NCI-H187 (cell line): ENCODE measurements around the gene ZNF653.

Source experiments
- DNase-seq, 2 experiments: peaks; one replicate each; lab custom pipeline; 2025; lab: John Stamatoyannopoulos, UW

ZNF653 gene

GRCh38 chr19:11505504-11506100 is at the start of gene ZNF653:
TSS of gene ZNF653 (minus strand) at chr19:11505839. CDS start at chr19:11505786, 53 bp downstream.
- DNase-seq: peak; percentile 70 to 71

DNA sequence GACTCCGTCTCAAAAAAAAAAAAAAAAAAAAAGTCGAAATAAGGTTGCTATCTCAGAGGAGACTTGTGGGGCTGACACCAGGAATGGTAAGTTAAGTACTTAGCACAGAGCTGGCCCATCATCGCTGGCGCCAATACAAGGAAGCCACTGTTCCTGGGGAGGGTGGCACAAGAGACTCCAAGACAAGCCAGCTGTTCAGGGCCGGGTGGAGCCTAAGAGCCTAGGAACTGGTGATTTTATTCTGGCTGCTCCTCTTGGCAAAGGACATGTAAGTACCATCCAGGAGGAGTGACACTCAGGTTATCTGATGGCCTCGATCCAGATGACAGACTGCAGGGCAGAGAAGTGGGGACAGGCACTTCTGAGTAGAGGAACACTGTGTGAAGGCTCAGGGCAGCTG is 49.6 kb upstream of the ZNF653 start:
- no peak for DNase-seq

GRCh38 chr19:11554160-11554559 is 48.5 kb upstream of the ZNF653 start:
- no peak for DNase-seq

DNA sequence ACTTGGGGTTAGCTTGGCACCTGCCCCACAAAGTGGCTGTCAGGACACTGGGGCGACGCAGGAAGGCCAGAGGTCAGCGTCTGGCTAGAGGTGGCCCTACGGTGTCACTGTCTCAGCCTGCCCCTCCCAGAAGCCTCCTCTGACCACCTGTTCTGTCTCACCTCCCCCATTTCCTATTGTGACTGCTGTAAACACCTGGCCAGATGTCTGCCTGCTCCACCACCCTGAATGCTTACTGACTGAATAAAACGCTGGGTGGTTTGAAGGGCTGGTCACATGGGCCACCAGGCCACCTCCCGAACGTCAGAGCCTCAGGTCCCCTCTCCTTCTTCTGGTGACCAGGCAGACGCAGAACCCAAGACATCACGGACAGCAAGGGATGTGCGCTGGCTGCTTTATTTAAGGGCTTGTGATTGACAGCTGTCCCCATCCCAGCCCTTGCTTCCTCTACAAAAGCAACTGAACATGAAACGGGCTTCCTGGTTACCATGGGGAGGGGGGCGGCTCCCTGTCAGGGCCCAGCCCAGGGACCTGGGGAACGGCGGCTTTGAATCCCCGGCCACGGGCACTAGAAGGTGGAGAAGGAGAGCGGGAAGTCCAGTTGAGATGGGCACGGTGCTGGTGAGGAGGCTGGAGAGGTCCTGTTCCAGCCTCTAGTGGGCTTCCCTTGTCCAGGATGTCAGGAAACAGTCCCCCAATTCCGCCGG is 47.2 kb upstream of the ZNF653 start:
- DNase-seq: no peak

GRCh38 chr19:11551603-11552235 is 46.1 kb upstream of the ZNF653 start:
- DNase-seq: no peak

- no peak for DNase-seq
These were observed 44.6 kb upstream of the ZNF653 start for GRCh38 chr19:11550265-11550664.

DNA sequence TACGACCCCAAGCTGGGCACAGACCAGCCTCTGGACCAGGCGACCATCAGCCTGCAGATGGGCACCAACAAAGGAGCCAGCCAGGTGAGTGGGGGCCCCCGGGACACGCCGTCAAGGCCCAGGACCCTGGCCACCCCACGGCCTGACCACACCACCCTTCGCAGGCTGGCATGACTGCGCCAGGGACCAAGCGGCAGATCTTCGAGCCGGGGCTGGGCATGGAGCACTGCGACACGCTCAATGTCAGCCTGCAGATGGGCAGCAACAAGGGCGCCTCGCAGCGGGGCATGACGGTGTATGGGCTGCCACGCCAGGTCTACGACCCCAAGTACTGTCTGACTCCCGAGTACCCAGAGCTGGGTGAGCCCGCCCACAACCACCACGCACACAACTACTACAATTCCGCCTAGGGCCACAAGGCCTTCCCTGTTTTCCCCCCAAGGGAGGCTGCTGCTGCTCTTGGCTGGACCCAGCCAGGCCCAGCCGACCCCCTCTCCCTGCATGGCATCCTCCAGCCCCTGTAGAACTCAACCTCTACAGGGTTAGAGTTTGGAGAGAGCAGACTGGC is 43.8 kb upstream of the ZNF653 start:
- no peak for DNase-seq

DNA sequence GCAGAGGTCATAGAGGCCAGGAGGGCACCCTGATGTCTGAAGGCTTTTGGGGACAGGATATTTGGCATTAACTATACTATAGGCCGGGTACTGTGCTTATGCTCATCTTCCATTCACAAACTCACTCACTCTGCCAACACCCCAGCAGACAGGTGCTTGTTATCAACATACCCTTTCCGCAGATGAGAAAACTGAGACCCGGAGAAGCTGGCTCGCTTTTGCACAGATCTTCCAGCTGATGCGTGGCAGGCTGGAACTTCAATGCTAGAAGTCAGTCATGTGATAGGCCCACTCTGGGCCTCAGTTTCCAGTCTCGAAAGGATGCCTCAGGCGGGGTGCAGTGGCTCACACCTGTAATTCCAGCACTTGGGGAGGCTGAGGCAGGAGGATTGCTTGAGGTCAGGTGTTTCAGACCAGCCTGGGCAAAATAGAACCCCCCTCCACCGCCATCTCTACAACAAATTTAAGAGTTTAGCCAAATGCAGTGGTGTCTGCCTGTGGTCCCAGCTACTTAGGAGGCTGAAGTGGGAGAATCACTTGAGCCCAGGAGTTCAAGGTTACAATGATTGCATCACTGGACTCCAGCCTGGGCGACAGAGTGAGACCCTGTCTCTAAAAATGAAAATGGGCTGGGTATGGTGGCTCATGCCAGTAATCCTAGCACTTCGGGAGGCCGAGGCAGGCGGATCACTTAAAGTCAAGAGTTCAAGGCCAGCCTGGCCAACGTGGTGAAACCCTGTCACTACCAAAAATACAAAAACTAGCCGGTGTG is 42.5 kb upstream of the ZNF653 start:
- no peak for DNase-seq

DNA sequence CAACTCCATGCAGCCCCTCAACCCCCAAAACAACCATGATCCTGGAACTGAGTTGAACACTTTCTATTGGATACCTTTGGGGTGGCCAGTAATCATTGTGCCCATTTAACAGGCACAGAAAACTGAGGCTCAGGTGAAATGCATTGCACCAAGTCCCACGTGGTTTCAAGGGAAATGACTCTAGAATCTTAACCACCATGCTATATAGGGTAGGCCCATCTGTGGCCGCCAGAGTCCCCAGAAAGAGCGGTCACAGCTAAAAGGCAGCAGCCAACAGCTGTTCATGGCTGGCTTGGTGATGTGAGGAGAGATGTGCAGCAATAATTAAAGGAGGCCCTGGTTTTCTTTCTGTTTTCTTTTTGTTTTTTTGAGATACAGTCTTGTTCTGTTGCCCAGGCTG is 35.6 kb upstream of the ZNF653 start:
- no peak for DNase-seq

DNA sequence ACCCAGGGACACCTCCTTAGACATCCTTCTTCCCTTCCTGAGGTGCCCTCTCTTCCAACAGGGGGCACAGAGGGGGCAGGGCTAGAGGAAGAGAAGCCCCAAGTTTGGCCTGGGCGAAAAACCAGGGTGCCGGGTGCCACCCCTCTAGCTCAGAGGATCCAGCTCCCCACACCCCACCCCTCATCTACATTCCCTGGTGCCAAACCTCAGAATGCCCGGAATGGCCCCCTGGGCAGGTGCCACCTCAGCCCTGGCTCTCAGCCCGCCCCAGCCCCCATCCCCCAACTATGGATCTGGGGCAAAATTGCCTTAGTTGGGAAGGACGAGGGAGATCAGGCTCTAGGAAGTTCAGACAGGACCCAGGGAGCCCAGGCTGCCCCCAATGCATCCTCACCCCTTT is 35.0 kb upstream of the ZNF653 start:
- DNase-seq: no peak

DNA sequence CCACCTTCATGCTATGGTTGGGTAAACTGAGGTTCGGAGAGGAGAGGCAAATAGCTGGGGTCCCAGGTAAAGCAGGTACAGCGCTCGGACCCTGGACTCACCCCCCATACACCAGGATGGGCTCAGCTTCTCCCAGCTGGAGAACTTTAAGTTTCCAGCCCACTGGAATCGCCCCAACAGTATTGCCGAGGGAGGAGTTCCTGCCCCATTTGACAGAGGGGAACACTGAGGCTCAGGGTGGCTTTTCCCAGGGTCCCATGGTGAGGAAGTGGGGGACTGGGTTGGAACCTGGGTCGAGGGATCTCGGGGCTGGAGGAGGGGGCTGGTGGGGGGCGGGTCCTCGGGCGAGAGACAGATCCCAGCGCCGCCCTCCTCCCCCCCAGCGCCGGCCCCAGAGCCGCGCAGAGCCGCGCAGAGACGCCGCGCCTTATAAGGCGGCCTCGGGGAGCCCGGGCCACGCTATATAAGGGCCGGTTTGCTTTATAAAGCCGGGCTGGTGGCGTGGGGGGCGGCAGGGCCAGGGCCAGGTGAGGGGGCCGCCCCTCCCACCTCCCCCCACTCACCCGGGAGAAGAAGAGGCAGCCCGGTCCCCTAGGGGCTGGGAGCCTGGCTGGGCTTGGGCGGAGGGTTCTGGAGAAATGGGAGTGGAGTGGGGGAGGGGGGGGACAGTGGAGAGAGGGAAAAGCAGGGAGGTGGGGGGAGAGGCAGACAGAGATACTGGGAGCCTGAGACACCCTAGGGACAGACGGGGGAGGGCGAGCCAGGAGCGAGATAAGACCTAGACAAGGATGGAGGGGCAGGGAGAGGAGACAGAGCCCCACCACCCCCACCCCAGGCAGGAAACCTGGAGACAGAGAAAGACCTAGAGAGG is 34.1 kb upstream of the ZNF653 start:
- DNase-seq: no peak

DNA sequence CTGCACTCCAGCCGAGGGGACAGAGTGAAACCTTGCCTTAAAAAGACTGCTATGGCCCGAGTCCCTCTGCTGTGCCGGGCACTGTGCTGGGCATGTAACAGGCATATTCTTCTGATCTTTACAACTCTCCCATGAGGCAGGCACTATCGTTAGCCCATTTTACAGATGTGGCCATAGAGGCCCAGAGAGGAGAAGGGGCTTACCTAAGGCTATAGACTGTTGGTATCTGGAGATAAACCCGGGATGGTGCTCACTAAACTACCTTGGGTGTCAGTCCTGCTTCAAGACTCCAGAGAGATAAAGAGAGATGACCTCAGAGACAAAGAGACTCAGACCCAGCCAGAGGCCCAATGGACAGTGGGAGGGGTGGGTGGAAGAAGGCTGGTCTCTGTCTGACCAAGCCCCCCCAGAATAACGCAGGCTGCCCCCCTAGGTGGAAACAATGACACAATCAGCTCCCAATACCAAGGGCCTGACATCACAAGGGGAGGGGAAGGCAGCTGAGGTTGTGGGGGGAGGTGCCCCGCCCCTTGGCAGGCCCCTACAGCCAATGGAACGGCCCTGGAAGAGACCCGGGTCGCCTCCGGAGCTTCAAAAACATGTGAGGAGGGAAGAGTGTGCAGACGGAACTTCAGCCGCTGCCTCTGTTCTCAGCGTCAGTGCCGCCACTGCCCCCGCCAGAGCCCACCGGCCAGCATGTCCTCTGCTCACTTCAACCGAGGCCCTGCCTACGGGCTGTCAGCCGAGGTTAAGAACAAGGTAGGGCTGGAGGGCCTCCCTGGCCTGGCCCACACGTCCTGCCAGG is 32.8 kb upstream of the ZNF653 start, which contains the start of gene CNN1:
Gene CNN1 (plus strand): TSS at position 620 of the 805 bp plus-strand sequence. CDS start 77 bp downstream, at position 697.
- no peak for DNase-seq

- peak; percentile 19 to 35 for DNase-seq
These were observed 30.4 kb upstream of the ZNF653 start for GRCh38 chr19:11535792-11536595.

GRCh38 chr19:11534948-11535347 is 29.3 kb upstream of the ZNF653 start:
- DNase-seq: no peak

DNA sequence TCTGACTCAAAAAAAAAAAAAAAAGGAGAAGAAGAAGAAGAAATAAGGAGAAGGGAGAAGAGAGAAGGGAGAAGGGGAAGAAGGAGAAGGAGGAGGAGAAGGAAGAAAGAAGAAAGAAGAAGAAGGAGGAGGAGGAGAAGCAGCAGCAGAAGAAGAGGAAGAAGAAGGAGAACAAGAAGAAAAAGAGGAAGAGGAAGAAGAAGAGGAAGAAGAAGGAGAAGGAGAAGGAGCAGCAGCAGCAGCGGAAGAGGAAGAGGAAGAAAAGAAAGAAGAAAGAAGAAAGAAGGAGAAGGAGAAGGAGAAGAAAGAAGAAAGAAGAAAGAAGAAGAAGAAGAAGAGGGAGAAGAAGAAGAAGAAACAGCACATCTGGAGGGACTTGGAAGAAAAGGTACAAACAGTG is 28.9 kb upstream of the ZNF653 start:
- no peak for DNase-seq

- no peak for DNase-seq
These were observed 24.8 kb upstream of the ZNF653 start for GRCh38 chr19:11530432-11530831.

- DNase-seq: peak; percentile 78 to 87
These were observed 23.1 kb upstream of the ZNF653 start, which contains the start of gene ECSIT for GRCh38 chr19:11528551-11529341. TSS of gene ECSIT (minus strand) at chr19:11529134. CDS start at chr19:11519170, 9,964 bp downstream.

GRCh38 chr19:11519138-11519537 is 13.5 kb upstream of the ZNF653 start:
- DNase-seq: no peak
